ENCODE data around the gene FLYWCH2.
"Not testable (repeated sequence)": the region's sequence is repeated elsewhere in the genome, so short reads cannot be mapped to it uniquely, and the experiment has no call there.

FLYWCH2 gene

GRCh38 chr16:2931231-2931914 is 48.4 kb downstream of the FLYWCH2 start:
- H3K36me3 ChIP-seq (ENCODE audit: insufficient read depth, low read length); H3K27ac ChIP-seq (ENCODE audit: low read depth, low read length); H3K4me3 ChIP-seq (ENCODE audit: low read depth, low read length); H3K79me2 ChIP-seq (ENCODE audit: control insufficient read depth, insufficient read depth, low read length, unreplicated experiment); H2AFZ ChIP-seq (ENCODE audit: low read length, unreplicated experiment); H3K27me3 ChIP-seq (ENCODE audit: insufficient read depth, low read length); H3K4me1 ChIP-seq (ENCODE audit: control insufficient read depth, insufficient read depth, low read length, unreplicated experiment): not testable (repeated sequence)

- Histone ChIP-seq H3K36me3 (ENCODE audit: insufficient read depth, low read length) (no peaks in the 10 kb centered on the region), H3K27ac (ENCODE audit: low read depth, low read length) (no peak overlapping the region), H3K27me3 (ENCODE audit: insufficient read depth, low read length) (no peaks in the 10 kb centered on the region), H3K4me3 (ENCODE audit: low read depth, low read length) (no peak overlapping the region), H3K4me1 (ENCODE audit: control insufficient read depth, insufficient read depth, low read length, unreplicated experiment) (no peaks in the 10 kb centered on the region), H3K79me2 (ENCODE audit: control insufficient read depth, insufficient read depth, low read length, unreplicated experiment) (no peaks in the 10 kb centered on the region), H2AFZ (ENCODE audit: low read length, unreplicated experiment) (no peak overlapping the region)
Observed at GRCh38 chr16:2933136-2933535, 50.1 kb downstream of the FLYWCH2 start.

GRCh38 chr16:2933701-2934100 is 50.7 kb downstream of the FLYWCH2 start:
- H3K4me3 ChIP-seq (ENCODE audit: low read depth, low read length), result no peak overlapping the region
- H3K4me1 ChIP-seq (ENCODE audit: control insufficient read depth, insufficient read depth, low read length, unreplicated experiment), result no peaks in the 10 kb centered on the region
- no peak overlapping the region for H2AFZ ChIP-seq (ENCODE audit: low read length, unreplicated experiment)
- H3K36me3 ChIP-seq (ENCODE audit: insufficient read depth, low read length), result no peaks in the 10 kb centered on the region
- H3K27ac ChIP-seq (ENCODE audit: low read depth, low read length), result no peak overlapping the region
- no peaks in the 10 kb centered on the region for H3K27me3 ChIP-seq (ENCODE audit: insufficient read depth, low read length)
- no peaks in the 10 kb centered on the region for H3K79me2 ChIP-seq (ENCODE audit: control insufficient read depth, insufficient read depth, low read length, unreplicated experiment)

GRCh38 chr16:2934450-2934849 is 51.4 kb downstream of the FLYWCH2 start:
- Histone ChIP-seq H3K4me3 (ENCODE audit: low read depth, low read length) (no peak overlapping the region), H3K36me3 (ENCODE audit: insufficient read depth, low read length) (peaks cover 4% of the 10 kb centered on the region; the same call in 1 of the 2 replicates), H3K4me1 (ENCODE audit: control insufficient read depth, insufficient read depth, low read length, unreplicated experiment) (no peaks in the 10 kb centered on the region), H3K79me2 (ENCODE audit: control insufficient read depth, insufficient read depth, low read length, unreplicated experiment) (no peaks in the 10 kb centered on the region), H3K27ac (ENCODE audit: low read depth, low read length) (no peak overlapping the region), H3K27me3 (ENCODE audit: insufficient read depth, low read length) (no peaks in the 10 kb centered on the region), H2AFZ (ENCODE audit: low read length, unreplicated experiment) (no peak overlapping the region)

- Histone ChIP-seq H3K4me1 (ENCODE audit: control insufficient read depth, insufficient read depth, low read length, unreplicated experiment) (no peaks in the 10 kb centered on the region), H3K27me3 (ENCODE audit: insufficient read depth, low read length) (no peaks in the 10 kb centered on the region), H3K4me3 (ENCODE audit: low read depth, low read length) (no peak overlapping the region), H3K36me3 (ENCODE audit: insufficient read depth, low read length) (peaks cover 14% of the 10 kb centered on the region; the same call in 1 of the 2 replicates), H3K27ac (ENCODE audit: low read depth, low read length) (no peak overlapping the region), H3K79me2 (ENCODE audit: control insufficient read depth, insufficient read depth, low read length, unreplicated experiment) (no peaks in the 10 kb centered on the region), H2AFZ (ENCODE audit: low read length, unreplicated experiment) (no peak overlapping the region)
Observed at GRCh38 chr16:2936436-2937011, 53.5 kb downstream of the FLYWCH2 start.

- Histone ChIP-seq H3K27me3 (ENCODE audit: insufficient read depth, low read length) (no peaks in the 10 kb centered on the region), H3K36me3 (ENCODE audit: insufficient read depth, low read length) (peaks cover 14% of the 10 kb centered on the region; the same call in 1 of the 2 replicates)
Observed at GRCh38 chr16:2937170-2937569, 54.2 kb downstream of the FLYWCH2 start.

GRCh38 chr16:2938206-2938605 is 55.2 kb downstream of the FLYWCH2 start:
- Histone ChIP-seq H3K36me3 (ENCODE audit: insufficient read depth, low read length) (peaks cover 14% of the 10 kb centered on the region; the same call in 1 of the 2 replicates), H3K4me3 (ENCODE audit: low read depth, low read length) (no peak overlapping the region), H3K79me2 (ENCODE audit: control insufficient read depth, insufficient read depth, low read length, unreplicated experiment) (no peaks in the 10 kb centered on the region), H3K27me3 (ENCODE audit: insufficient read depth, low read length) (no peaks in the 10 kb centered on the region), H2AFZ (ENCODE audit: low read length, unreplicated experiment) (no peak overlapping the region), H3K4me1 (ENCODE audit: control insufficient read depth, insufficient read depth, low read length, unreplicated experiment) (no peaks in the 10 kb centered on the region), H3K27ac (ENCODE audit: low read depth, low read length) (no peak overlapping the region)

More at GRCh38 chr16:2937170-2937569, 54.2 kb downstream of the FLYWCH2 start:
- no peak overlapping the region for H2AFZ ChIP-seq (ENCODE audit: low read length, unreplicated experiment)
- H3K4me3 ChIP-seq (ENCODE audit: low read depth, low read length), result no peak overlapping the region
- no peaks in the 10 kb centered on the region for H3K79me2 ChIP-seq (ENCODE audit: control insufficient read depth, insufficient read depth, low read length, unreplicated experiment)
- H3K27ac ChIP-seq (ENCODE audit: low read depth, low read length), result no peak overlapping the region
- no peaks in the 10 kb centered on the region for H3K4me1 ChIP-seq (ENCODE audit: control insufficient read depth, insufficient read depth, low read length, unreplicated experiment)

- no peak overlapping the region for H3K4me3 ChIP-seq (ENCODE audit: low read depth, low read length)
- H3K4me1 ChIP-seq (ENCODE audit: control insufficient read depth, insufficient read depth, low read length, unreplicated experiment), result no peaks in the 10 kb centered on the region
- no peaks in the 10 kb centered on the region for H3K79me2 ChIP-seq (ENCODE audit: control insufficient read depth, insufficient read depth, low read length, unreplicated experiment)
- H3K27ac ChIP-seq (ENCODE audit: low read depth, low read length), result no peak overlapping the region
- H2AFZ ChIP-seq (ENCODE audit: low read length, unreplicated experiment), result no peak overlapping the region
- H3K36me3 ChIP-seq (ENCODE audit: insufficient read depth, low read length), result peaks cover 14% of the 10 kb centered on the region; the same call in 1 of the 2 replicates
- no peaks in the 10 kb centered on the region for H3K27me3 ChIP-seq (ENCODE audit: insufficient read depth, low read length)
Observed at GRCh38 chr16:2939968-2940367, 57.0 kb downstream of the FLYWCH2 start.

- no peak overlapping the region for H3K4me3 ChIP-seq (ENCODE audit: low read depth, low read length)
- H2AFZ ChIP-seq (ENCODE audit: low read length, unreplicated experiment), result no peak overlapping the region
- H3K27ac ChIP-seq (ENCODE audit: low read depth, low read length), result no peak overlapping the region
- H3K36me3 ChIP-seq (ENCODE audit: insufficient read depth, low read length), result peaks cover 20% of the 10 kb centered on the region; the same call in 1 of the 2 replicates
- H3K79me2 ChIP-seq (ENCODE audit: control insufficient read depth, insufficient read depth, low read length, unreplicated experiment), result no peaks in the 10 kb centered on the region
- no peaks in the 10 kb centered on the region for H3K27me3 ChIP-seq (ENCODE audit: insufficient read depth, low read length)
- H3K4me1 ChIP-seq (ENCODE audit: control insufficient read depth, insufficient read depth, low read length, unreplicated experiment), result no peaks in the 10 kb centered on the region
Observed at GRCh38 chr16:2942045-2942444, 59.0 kb downstream of the FLYWCH2 start.

- not testable (repeated sequence) for H3K79me2 ChIP-seq (ENCODE audit: control insufficient read depth, insufficient read depth, low read length, unreplicated experiment); H2AFZ ChIP-seq (ENCODE audit: low read length, unreplicated experiment); H3K4me3 ChIP-seq (ENCODE audit: low read depth, low read length); H3K27me3 ChIP-seq (ENCODE audit: insufficient read depth, low read length); H3K27ac ChIP-seq (ENCODE audit: low read depth, low read length); H3K4me1 ChIP-seq (ENCODE audit: control insufficient read depth, insufficient read depth, low read length, unreplicated experiment)
- H3K36me3 ChIP-seq (ENCODE audit: insufficient read depth, low read length), result peaks cover 20% of the 10 kb centered on the region; the same call in 1 of the 2 replicates
Observed at GRCh38 chr16:2943716-2944115, 60.7 kb downstream of the FLYWCH2 start.

GRCh38 chr16:2946649-2947048 is 63.6 kb downstream of the FLYWCH2 start:
- Histone ChIP-seq H3K27ac (ENCODE audit: low read depth, low read length) (no peak overlapping the region), H3K4me3 (ENCODE audit: low read depth, low read length) (no peak overlapping the region), H2AFZ (ENCODE audit: low read length, unreplicated experiment) (no peak overlapping the region), H3K36me3 (ENCODE audit: insufficient read depth, low read length) (peaks cover 6% of the 10 kb centered on the region; the same call in 1 of the 2 replicates), H3K27me3 (ENCODE audit: insufficient read depth, low read length) (no peaks in the 10 kb centered on the region), H3K4me1 (ENCODE audit: control insufficient read depth, insufficient read depth, low read length, unreplicated experiment) (no peaks in the 10 kb centered on the region), H3K79me2 (ENCODE audit: control insufficient read depth, insufficient read depth, low read length, unreplicated experiment) (no peaks in the 10 kb centered on the region)

Measured in ACC112 (cell line).